ENCODE results near the gene MSH5.

GRCh38 chr6:31765559-31765909 is 25.7 kb downstream of the MSH5 start:
- TF ChIP-seq, protein P1, sequence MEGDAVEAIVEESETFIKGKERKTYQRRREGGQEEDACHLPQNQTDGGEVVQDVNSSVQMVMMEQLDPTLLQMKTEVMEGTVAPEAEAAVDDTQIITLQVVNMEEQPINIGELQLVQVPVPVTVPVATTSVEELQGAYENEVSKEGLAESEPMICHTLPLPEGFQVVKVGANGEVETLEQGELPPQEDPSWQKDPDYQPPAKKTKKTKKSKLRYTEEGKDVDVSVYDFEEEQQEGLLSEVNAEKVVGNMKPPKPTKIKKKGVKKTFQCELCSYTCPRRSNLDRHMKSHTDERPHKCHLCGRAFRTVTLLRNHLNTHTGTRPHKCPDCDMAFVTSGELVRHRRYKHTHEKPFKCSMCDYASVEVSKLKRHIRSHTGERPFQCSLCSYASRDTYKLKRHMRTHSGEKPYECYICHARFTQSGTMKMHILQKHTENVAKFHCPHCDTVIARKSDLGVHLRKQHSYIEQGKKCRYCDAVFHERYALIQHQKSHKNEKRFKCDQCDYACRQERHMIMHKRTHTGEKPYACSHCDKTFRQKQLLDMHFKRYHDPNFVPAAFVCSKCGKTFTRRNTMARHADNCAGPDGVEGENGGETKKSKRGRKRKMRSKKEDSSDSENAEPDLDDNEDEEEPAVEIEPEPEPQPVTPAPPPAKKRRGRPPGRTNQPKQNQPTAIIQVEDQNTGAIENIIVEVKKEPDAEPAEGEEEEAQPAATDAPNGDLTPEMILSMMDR (IDR thresholded peaks at IDR 0.05): no peak
- TF ChIP-seq POLR2A (IDR thresholded peaks at IDR 0.05): no peak
